ENCODE data around the gene ADPRHL1.

ADPRHL1 gene

DNA sequence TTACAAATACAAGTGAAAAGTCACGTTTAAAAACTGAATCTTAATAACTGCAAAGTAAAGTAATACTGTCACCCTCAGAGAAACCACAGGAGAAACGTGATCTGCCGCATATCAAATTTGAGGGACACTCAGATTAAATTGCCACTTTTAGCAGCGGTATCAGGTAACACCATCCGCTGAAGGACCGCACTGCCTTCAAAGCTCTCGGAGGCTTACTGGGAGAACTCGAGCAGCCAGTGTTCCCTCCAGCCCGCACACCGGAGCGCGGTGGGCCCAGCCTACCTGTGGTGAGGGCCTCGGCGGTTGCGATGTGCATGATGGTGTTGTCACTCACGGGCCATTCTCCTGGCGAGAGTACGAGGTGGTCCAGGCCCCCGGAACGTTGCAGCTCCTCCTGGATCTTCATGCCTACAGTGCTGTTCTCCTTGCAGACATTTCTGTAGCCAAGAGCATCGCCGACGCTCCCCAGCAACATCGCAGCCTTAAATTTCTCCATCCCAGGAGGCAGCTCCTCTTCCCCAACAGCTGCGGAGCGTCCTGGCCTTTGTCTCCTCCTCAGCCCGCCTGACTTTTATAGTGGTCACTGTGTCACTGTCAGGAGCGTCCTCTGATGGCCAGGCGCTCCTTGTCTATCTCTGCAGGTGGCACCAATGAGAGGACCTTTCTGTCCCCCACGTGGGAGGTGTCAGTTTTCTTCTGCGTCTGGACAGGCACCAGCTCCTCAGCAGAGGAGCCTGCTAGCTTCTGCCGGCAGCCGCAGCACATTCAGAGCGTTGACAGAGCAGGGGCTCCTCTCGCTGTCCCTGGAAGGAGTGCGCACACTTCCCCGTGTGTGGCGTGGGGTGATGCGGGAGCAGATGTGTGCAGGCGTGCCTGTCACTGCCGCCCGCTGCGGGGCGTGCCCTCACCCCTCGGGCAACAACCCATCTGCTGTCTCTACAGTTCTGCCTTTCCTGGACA lies at the start of gene ADPRHL1:
Gene ADPRHL1, minus strand, starts transcription at position 547 of the 960 bp plus-strand sequence. Its CDS starts 51 bp downstream, at position 496.
- no peak for DNase-seq (ENCODE audit: low read depth in 3 of 3)

DNA sequence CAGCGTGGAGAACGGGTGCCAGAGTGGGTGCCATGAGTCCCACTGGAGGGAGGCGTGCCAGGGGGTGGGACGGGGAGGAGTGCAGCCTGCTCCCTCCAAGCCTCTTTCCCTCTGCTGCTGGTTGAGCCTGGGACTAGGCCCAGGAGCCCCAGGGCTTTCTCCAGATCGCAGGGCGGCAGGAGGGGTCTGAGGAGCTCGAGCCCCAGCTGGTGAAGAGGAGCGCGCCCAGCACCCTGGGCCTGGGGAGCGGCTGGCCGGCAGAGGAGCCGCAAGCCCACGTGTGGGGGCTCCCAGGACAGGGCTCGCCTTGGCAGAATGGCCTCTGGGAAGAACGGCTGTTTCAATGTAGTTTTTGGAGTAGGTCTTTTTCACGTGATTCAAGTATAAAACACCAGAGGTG lies 49.4 kb upstream of the ADPRHL1 start:
- no peak for DNase-seq (ENCODE audit: low read depth in 3 of 3)

DNA sequence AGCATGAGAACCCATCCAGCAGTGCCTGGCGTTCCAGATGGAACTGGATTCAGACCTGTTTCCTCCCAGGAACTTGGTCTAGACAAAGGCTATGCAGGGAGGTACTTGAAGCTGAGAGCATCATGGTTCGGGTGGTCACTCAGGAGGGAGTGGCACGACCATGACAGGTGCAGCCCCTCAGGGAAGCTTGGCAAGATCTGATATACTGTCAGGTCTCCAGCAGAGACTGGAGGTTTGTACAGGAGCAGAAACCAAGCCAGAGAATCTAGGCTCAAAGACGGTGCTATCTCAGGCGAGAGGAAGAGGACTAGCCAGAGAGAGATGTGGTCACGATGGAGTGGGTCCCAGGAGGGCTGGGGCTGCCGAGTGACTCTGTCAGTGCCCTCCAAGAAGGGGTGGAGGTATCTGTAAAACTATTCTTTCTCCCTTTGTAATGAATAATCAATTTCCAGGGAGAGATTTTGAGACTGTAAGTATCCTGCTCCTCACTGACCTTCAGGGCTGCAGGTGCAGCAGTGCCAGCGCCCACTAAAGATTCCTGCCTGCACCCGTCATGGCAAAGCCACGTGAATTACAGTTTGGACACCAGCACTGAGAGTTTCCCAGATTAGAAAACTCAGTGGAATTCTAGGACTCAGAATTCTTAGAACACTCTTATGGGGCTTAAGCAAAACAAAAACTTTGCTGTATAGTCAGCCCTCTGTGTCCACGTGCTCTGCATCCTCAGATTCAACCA lies 47.4 kb upstream of the ADPRHL1 start:
- no peak for DNase-seq (ENCODE audit: low read depth in 3 of 3)

DNA sequence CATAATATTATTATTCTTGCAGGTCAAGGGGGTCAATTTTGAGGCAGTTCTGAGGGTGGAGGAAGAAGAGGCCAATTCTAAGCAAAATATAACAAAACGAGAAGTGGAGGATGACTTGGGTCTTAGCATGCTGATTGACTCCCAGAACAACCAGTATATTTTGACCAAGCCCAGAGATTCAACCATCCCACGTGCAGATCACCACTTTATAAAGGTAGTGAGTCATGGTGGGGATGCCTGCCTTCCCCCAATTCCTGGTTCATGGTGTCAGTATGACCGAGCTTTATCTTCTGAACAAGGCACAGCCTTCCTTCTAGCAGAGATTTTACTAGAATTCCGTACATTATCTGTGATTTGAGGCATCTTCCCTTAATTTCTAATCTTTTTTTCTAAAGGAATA lies 46.6 kb upstream of the ADPRHL1 start:
- no peak for DNase-seq (ENCODE audit: low read depth in 3 of 3)

DNA sequence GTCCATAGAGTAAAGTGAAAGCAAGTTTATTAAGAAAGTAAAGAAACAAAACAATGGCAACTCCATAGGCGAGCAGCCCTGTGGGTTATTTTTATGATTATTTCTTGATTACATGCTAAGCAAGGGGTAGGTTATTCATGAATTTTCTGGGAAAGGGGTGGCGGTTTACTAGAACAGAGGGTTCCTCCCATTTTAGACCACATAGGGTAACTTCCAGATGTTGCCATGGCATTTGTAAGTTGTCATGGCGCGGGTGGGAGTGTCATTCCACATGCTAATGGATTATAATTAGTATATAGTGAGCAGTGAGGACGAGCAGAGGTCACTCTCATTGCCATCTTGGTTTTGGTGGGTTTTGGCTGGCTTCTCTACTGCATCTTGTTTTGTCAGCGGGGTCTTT lies 45.6 kb upstream of the ADPRHL1 start:
- DNase-seq (ENCODE audit: low read depth in 3 of 3) = no peak

DNA sequence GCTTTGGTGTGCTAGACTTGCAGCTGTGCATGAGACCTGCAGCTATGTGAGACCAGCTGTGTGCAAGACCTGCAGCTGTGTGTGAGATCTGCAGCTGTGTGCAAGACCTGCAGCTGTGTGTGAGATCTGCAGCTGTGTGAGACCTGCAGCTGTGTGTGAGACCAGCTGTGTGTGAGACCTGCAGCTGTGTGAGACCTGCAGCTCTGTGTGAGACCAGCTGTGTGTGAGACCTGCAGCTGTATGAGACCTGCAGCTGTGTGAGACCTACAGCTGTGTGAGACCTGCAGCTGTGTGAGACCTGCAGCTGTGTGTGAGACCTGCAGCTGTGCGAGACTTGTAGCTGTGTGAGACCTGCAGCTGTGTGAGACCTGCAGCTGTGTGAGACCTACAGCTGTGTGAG lies 43.9 kb upstream of the ADPRHL1 start:
- no peak for DNase-seq (ENCODE audit: low read depth in 3 of 3)

DNA sequence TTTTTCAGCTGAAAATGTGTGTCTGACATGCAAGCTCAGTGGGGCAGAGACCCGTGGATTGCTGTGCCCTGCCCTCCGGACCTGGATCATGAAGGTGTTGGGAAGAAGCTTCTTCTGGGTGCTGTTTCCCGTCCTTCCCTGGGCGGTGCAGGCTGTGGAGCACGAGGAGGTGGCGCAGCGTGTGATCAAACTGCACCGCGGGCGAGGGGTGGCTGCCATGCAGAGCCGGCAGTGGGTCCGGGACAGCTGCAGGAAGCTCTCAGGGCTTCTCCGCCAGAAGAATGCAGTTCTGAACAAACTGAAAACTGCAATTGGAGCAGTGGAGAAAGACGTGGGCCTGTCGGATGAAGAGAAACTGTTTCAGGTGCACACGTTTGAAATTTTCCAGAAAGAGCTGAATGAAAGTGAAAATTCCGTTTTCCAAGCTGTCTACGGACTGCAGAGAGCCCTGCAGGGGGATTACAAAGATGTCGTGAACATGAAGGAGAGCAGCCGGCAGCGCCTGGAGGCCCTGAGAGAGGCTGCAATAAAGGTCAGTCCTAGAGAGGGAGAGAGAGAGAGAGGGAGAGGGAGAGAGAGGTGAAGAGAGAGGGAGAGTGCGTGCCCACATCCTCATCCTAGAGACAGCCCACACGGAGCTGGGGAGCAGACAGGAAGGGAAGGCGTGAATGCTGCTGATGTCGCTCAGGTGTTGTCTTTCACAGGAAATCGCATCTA lies 42.4 kb upstream of the ADPRHL1 start:
- no peak for DNase-seq (ENCODE audit: low read depth in 3 of 3)

DNA sequence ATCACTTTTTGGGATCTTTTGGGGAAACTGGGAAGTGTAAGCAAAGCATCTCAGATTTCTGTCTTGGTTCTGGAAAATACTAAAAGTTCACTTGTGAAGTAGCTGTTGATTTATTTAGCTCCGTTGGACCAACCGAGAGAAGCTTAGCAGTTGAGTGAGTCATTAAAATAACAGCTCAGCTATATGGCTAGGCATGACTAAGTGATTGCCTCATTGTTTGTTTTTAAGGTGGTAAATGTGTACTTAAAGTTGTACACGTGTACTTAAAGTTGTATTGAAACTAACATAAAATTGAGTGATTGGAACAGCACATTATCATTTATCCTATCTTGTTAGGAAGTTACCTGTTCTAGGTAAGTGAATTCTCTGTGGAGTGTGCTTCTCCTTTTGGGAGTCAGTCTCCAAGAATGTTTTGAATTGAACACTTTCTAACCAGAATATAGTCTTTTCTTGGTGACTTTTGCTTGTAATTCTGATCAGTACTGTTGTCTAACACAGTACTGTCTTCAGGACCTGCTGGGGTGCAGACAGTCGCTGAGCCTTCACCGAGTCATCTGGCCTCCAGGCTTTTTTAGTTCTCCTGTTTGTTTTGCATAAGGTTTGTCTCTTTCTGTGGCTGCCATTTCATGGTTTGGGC lies 40.1 kb upstream of the ADPRHL1 start:
- DNase-seq (ENCODE audit: low read depth in 3 of 3) = no peak

DNA sequence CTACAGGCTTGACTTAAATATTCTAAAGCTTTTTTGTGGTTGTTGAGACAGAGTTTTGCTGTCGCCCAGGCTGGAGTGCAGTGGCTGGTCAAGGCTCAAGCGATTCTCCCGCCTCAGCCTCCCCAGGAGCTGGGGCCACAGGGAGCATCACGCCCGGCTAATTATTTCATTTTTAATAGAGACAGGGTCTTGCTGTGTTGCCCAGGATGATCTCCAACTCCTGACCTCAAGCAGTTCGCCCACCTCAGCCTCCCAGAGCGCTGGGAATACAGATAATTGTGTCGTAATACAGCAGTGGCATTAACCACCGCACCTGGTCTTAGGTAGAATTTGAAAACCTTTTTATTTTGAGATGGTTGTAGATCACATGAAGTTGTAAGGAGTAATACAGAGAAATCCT lies 38.7 kb upstream of the ADPRHL1 start:
- no peak for DNase-seq (ENCODE audit: low read depth in 3 of 3)

DNA sequence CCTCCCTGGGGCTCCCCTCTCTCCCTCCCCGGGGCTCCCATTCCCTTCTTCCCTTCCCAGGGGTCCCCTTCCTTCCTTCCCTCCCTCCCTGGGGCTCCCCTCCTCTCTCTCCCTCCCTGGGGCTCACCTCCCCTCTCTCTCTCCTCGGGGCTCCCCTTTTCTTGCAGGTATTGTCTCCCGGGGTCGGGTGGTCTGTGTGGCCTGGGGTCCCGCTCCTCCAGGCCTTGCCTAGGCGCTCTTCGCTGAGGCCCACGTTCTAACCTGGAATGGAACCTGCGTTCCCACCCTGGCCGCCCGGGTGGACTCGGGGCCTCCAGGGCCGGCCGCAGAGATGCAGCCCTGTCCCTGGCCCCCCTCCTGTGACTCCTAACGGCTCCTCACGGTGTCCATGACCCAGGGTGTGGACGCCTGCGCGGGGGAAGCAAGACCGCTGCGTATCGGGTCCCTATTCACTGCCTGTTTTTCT lies 38.2 kb upstream of the ADPRHL1 start:
- DNase-seq (ENCODE audit: low read depth in 3 of 3) = no peak

DNA sequence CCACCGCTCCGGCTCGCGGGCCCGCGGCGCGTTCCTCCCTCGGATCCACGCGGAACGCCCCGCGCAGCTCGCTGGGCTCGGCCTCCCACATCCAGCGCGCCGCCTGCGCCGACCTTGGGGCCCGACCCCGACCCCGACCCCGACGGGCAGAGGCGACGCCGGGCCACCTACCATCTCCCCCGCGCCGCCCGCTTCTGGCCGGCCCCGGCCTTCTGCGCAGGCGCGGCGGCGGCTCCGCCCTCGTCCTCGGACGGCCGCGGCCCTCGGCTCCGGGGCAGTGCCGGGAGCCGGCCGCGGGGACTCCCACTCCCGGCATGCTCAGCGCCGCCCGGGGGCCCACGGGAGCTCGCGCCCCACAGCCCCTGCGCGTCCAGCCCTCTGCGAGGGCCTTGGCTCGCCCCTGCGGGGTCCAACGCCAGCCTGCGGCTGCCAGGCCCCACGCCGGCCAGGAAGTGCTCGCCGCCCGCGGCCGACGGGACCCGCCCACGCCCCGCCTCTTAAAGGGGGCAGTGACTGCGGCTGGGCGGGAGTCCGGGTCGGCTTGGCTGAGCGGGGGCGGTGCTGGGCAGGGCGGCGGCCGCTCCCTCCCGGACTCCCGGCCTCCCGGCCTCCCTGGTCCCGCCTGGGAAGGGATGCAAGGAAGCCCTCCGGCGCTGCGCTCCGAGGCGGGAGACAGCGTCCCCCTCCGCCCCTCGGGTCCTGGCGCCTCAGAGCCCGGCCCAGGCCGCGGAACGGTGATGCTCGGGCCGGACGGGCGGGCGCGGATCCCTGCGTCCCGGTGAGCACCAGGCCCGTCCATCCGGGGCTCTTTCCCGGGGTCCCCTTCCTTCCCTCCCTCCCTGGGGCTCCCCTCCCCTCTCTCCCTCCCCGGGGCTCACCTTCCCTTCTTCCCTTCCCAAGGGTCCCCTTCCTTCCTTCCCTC lies 37.5 kb upstream of the ADPRHL1 start, which contains the start of gene DCUN1D2:
Gene DCUN1D2, minus strand, starts transcription at position 216 of the 922 bp plus-strand sequence. Its CDS starts 42 bp downstream, at position 174.
- DNase-seq (ENCODE audit: low read depth in 3 of 3) = peak; percentile 38 to 70 (median 44)

DNA sequence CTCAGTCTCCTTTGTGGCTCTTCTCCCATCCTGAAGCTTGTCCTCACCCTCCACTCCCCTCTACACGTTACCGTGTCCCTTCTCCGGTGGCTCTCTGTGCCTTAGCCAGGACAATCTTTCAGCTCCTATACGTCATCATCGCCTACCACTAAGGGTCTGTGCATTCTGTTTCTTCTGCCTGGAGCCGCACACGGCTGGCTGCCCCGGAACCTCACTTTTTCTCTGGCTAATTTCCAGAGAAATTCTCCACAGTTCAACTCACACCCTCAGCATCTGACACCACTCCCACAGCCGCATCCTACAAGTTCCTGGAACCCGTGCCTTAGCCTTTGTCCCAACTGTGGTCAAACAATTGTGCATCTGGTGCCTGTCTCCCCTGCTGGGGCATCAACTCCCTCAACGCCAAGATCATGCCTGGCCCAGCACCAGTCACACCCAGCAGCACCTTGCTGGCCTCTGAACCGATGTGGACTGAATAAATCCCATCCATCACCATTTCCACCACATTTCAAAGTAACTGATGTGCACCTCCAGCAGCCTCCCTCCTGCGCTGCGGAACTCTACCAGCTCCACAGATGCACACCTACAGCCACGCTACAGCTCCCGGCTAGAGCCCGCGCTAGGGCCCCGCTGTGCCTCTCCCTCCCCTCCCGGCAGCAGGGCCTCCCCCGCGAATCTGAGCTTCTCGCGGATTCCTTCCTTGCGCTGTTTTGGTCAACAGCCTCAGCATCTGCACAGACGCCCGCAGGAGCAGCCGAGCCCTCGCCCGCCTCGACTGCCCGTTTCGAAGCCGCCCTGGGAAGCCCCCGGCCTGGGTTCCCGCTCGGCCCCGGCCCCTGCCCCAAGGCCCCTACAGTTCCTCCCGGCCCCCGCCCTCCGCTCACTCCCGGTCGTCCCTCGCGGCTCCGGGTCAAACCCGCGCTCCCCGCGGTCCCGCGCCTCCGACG lies 36.5 kb upstream of the ADPRHL1 start:
- DNase-seq (ENCODE audit: low read depth in 3 of 3) = no peak

DNA sequence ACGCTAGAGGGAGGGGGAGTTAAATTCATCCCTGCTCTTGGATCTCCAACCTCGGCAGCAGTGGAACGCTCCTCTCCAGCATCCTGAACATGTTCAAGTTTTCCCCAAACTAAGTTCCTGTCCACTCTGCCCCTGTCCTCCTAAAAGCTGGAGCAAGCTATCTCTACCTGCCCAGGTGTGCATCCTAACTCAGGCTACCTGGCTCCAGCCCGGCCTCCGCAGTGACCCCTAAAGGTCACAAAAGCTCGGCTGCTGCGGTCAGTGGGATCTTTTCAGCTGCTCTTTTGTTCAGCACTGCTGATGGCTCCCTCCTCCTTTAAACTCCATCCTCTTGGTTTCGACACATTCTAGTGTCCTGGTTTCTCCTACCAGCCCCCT lies 35.9 kb upstream of the ADPRHL1 start:
- DNase-seq (ENCODE audit: low read depth in 3 of 3) = no peak

DNA sequence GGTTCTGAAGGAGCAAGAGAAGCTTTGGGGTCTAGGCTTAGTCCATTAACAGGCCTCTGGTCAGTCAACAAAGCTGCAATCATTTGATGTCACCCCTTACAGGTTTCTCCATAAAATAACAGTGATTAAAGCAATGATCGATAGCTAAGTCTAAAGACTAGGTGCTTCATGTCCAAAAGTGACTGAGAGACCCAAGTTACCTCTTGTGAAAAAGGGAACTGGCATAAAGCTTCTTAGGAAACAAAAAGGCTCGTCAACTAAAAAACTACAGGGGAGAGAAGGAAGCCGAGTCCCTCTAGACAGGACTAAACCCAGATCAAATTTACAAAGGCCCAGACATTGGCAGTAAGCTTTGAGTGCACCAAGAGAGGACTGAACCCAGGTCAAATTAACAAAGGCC lies 35.0 kb upstream of the ADPRHL1 start:
- no peak for DNase-seq (ENCODE audit: low read depth in 3 of 3)

DNA sequence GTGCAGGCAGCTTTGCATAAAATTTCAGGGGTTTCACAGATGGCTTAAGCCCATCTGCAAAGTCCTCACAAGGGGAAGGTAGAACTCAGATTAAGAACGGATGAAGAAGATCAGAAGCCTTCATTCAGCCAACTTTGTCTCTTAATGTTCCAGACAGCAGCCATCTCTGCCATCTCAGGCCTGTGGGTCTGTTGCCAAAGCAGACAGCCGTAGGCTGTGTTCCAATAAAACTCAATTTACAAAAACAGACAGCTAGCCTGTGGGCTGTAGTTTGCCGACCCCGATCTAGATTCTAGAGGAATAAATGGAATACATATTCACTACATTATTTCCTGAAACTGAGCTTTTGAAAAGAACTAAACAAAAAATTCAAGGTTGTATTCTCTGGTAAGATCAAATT lies 33.4 kb upstream of the ADPRHL1 start:
- DNase-seq (ENCODE audit: low read depth in 3 of 3) = no peak

DNA sequence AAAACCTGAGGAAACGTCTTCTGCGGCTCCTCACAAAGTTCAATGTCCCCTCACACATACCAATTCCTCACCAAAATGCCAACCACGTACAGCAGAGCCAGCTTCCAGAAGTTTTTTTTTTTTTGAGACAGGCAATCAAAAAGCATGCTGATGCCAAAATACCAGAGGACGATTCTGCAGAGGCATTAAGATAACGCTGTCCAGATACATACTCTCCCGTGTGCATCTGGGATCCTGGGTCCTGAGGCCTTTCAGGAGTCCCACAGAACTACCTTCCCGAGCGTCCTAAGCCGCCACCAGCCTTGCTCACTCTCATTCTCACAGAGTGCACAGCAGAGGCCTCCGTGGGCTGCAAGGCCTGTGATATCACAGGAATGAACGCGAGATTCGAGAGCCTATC lies 32.3 kb upstream of the ADPRHL1 start:
- DNase-seq (ENCODE audit: low read depth in 3 of 3) = no peak

DNA sequence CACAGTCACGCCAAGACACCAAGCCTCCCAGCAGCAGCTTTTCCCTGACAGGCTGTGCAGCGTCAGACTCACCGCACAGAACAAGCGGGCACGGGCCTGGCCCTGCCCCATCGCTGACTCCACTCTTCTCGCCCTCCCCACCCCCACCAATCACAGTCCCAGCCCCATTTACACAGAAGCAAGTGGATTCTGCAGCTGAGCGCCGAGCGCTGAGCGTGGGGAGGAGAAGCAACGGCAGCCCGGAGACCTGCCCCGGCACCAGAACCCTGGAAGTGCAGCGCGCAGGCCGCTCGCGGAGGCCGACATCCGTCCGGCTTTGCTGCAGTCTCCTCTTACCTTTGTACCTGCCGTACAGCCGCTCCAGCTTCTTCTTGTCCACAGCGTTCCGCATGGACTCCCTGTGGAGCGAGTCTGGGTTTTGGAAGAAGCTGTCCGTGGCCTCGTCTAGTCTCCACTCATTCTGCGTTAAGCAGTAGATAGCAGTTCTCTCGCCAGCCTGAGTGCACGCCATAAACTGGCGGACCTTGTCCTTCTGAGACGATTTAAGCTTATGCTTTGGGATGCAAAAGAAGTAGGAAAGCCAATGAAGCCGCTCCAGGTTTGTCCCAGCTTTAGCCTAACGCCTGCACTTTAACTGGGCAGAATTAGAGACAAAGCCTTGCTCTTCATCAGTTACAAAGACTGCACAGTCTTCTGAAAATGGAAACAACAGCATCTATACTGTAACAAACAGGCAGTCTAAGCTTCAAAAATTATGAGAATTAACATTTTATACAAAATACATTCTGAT lies 30.4 kb upstream of the ADPRHL1 start:
- DNase-seq (ENCODE audit: low read depth in 3 of 3) = no peak

DNA sequence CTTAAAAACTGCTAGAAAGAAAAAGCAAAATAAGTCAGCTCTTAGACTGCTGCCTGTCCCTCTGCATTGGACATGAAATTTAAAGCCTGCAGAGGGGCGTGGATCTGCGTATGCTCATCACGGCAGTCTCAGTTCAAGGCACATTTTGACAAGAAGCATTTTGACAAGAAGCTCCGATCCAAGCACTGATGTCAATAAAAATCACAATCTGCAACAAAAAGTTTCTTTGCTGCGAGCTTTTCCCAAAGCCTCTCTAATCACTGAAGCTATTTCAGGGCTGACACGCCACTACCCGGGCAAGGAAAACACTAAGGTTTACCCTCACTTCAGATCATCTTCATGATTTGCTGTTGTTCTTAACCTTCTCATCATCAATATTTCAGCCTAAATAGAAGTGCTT lies 29.8 kb upstream of the ADPRHL1 start:
- no peak for DNase-seq (ENCODE audit: low read depth in 3 of 3)

DNA sequence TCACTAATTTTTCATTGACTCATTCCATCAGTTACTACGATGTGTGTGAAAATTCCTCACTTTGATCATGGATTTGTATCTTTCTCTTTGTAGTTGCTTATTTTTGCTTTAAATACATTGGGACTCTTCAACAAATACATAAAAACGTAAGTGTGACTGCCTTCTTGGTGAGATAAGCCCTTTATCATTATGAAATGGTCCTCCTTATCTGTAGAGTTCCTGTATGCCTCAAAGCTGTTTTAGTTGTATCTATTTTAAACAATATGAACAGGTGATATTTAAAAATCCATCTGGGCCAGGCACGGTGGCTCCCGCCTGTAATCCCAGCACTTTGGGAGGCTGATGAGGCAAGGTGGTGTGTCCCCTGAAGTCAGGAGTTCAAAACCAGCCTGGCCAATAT lies 25.9 kb upstream of the ADPRHL1 start:
- no peak for DNase-seq (ENCODE audit: low read depth in 3 of 3)
